KMS-11 (cell line): ENCODE data around the gene GREM2.

ENCODE experiments used
- H2AFZ ChIP-seq: fragments of 200-600 bp; sonication (generic); 2 replicates; pipeline ENCODE4 v1.6.1; 2016; ENCODE audit warnings: antibody characterized with exemption, mixed run types, low read depth
- H3K27ac ChIP-seq: fragments of 200-600 bp; sonication (generic); 2 replicates; pipeline ENCODE4 v1.6.1; 2016; ENCODE audit warnings: mild to moderate bottlenecking, mixed run types
- H3K27me3 ChIP-seq: fragments of 200-600 bp; sonication (generic); 2 replicates; pipeline ENCODE4 v1.6.1; 2017; ENCODE audit warnings: mild to moderate bottlenecking, low read depth, mixed run types, moderate library complexity; ENCODE audit not compliant: insufficient read depth
- H3K36me3 ChIP-seq: fragments of 200-600 bp; sonication (generic); 2 replicates; pipeline ENCODE4 v1.6.1; 2017; ENCODE audit warnings: mild to moderate bottlenecking, mixed run types; ENCODE audit not compliant: insufficient read depth
- H3K4me1 ChIP-seq: fragments of 200-600 bp; sonication (generic); 2 replicates; pipeline ENCODE4 v1.6.1; 2016; ENCODE audit warnings: mild to moderate bottlenecking, low read depth, mixed run types; ENCODE audit not compliant: poor library complexity, severe bottlenecking
- H3K4me2 ChIP-seq: fragments of 200-600 bp; sonication (generic); 2 replicates; pipeline ENCODE4 v1.7.0; 2016; ENCODE audit warnings: mild to moderate bottlenecking, mixed run types
- H3K4me3 ChIP-seq: fragments of 200-600 bp; sonication (generic); IDR thresholded peaks from 2 replicates; pipeline ENCODE4 v1.6.1; 2017; ENCODE audit warnings: low read depth, low read length, mixed read lengths; ENCODE audit not compliant: insufficient read depth
- H3K79me2 ChIP-seq: fragments of 200-600 bp; sonication (generic); 2 replicates; pipeline ENCODE4 v1.6.1; 2016; ENCODE audit warnings: low read depth, mixed run types; ENCODE audit not compliant: insufficient read depth
- H3K9ac ChIP-seq: fragments of 200-600 bp; sonication (generic); 2 replicates; pipeline ENCODE4 v1.6.1; 2016; ENCODE audit warnings: mild to moderate bottlenecking, mixed run types
- H4K20me1 ChIP-seq: fragments of 200-600 bp; sonication (generic); 2 replicates; pipeline ENCODE4 v1.6.1; 2016; ENCODE audit warnings: mild to moderate bottlenecking, mixed run types; ENCODE audit not compliant: insufficient read depth
- TF ChIP-seq, protein P1 (sequence below): fragments of 200-600 bp; sonication (generic); conservative IDR thresholded peaks from 2 replicates; pipeline ENCODE4 v1.6.1; 2017; ENCODE audit warnings: low read depth, mild to moderate bottlenecking, antibody characterized with exemption, low read length, moderate library complexity, mixed read lengths

The GREM2 gene

DNA sequence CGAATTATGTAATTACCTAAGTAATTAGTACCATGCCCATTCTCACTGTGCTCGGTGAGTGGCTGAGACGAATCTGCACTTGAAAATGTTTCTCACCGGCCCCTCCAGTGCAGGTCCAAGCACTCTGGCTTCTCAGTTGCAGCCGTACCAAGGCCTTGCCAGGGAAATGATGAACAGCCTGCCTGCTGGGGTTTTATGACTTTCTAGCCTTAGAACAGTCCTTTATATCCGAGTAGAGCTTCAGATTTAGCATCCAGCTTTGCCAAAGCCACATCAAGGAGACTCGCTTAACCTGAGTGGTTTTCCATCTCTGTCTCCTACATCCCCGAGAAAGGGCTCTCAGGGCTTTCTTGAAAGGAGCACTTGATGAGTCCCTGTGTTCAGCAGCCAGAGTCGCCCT, 83.4 kb downstream of the GREM2 start:
- H3K4me3 ChIP-seq, result no peak overlapping the region
- H2AFZ ChIP-seq, result no peak overlapping the region
- H3K4me2 ChIP-seq, result no peak overlapping the region
- no peaks in the 10 kb centered on the region for H3K4me1 ChIP-seq
- H3K9ac ChIP-seq, result no peak overlapping the region
- no peak overlapping the region for H3K27ac ChIP-seq
- no peaks in the 10 kb centered on the region for H3K79me2 ChIP-seq
- no peaks in the 10 kb centered on the region for H3K36me3 ChIP-seq
- no peaks in the 10 kb centered on the region for H4K20me1 ChIP-seq
- no peaks in the 10 kb centered on the region for H3K27me3 ChIP-seq
- TF ChIP-seq, protein P1, sequence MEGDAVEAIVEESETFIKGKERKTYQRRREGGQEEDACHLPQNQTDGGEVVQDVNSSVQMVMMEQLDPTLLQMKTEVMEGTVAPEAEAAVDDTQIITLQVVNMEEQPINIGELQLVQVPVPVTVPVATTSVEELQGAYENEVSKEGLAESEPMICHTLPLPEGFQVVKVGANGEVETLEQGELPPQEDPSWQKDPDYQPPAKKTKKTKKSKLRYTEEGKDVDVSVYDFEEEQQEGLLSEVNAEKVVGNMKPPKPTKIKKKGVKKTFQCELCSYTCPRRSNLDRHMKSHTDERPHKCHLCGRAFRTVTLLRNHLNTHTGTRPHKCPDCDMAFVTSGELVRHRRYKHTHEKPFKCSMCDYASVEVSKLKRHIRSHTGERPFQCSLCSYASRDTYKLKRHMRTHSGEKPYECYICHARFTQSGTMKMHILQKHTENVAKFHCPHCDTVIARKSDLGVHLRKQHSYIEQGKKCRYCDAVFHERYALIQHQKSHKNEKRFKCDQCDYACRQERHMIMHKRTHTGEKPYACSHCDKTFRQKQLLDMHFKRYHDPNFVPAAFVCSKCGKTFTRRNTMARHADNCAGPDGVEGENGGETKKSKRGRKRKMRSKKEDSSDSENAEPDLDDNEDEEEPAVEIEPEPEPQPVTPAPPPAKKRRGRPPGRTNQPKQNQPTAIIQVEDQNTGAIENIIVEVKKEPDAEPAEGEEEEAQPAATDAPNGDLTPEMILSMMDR, result no peak

DNA sequence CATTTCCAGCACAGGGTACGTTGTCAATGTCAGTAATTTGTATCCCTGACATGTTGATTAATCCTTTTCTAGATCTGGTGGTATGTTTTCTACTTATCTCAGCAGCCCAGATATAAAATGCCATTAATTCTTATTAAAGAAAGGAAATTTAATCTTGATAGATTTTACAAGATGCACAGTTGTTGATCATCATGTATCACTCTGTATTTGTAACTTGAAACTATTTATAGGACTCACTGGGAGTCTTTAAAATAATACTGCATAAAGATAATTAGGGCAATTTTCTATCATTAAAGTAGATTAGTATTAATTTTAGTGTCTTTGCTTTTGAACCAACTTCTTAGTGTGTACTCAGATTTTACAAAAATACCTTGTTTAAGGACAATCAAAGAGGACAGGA, 84.9 kb downstream of the GREM2 start:
- Histone ChIP-seq H3K4me3 (no peak overlapping the region), H3K27me3 (no peaks in the 10 kb centered on the region), H3K4me1 (no peaks in the 10 kb centered on the region), H3K79me2 (no peaks in the 10 kb centered on the region), H3K4me2 (no peak overlapping the region), H2AFZ (no peak overlapping the region), H3K36me3 (no peaks in the 10 kb centered on the region), H3K9ac (no peak overlapping the region), H3K27ac (no peak overlapping the region), H4K20me1 (no peaks in the 10 kb centered on the region)
- TF ChIP-seq, protein P1, result no peak

DNA sequence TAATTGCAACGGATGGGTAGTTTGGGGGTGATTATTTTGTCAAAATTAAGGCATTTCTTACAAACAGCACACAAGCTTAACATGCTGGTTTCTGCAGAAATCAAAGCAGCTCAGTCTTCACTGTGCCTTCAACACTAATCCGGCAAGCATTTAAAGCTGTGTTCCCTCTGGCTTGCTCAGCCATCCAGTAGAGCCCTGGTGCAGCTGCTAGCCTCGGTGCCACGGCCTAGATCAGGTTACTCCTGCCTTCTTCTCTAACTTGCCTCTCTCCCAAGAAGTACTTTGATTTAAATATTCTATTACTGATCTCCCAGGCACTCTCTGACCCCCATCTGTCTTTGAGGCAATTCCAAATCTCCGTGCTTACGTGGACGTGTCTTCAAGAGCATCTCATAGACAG, 85.6 kb downstream of the GREM2 start:
- Histone ChIP-seq H3K36me3 (no peaks in the 10 kb centered on the region), H2AFZ (no peak overlapping the region), H3K4me2 (no peak overlapping the region), H3K9ac (no peak overlapping the region), H3K4me3 (no peak overlapping the region), H4K20me1 (no peaks in the 10 kb centered on the region), H3K79me2 (no peaks in the 10 kb centered on the region), H3K4me1 (no peaks in the 10 kb centered on the region), H3K27ac (no peak overlapping the region), H3K27me3 (no peaks in the 10 kb centered on the region)
- TF ChIP-seq, protein P1, result no peak

DNA sequence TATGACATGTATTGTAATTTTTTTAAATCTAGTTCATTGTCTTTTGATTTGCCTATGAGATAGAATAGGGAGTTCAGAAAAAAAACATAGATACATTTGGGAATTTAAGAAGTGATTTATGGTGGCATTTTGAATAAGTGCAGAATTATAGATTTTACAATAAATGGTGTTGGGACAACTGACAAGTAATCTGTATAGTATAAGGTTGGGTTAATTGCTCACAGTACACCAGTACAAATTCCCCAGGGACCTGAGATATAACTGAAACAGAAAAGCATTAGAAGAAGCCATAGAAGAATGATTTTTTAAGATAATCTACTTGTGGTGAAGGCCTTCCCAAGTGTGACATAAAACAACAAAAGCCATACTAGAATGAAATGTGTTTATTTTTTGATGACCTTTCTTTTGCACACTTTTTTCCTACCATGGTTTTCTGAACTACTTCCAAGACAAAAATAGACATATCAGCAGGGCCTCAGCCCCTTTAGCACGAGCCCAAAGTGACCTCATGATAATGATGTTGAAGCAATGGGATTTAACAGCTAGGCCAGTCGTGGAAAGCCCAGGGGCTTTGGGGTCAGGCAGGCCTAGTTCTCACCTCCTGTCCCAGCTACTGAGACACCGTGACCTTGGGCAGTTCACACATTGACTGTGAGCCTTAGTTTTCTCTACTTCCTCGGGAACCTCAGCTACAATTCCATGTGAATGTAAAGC, 87.4 kb downstream of the GREM2 start:
- TF ChIP-seq, protein P1, result no peak
- Histone ChIP-seq H3K27ac (no peak overlapping the region), H3K4me1 (no peaks in the 10 kb centered on the region)

More for the DNA sequence above, 87.4 kb downstream of the GREM2 start:
- Histone ChIP-seq H3K4me3 (no peak overlapping the region), H3K4me2 (no peak overlapping the region), H4K20me1 (no peaks in the 10 kb centered on the region), H3K9ac (no peak overlapping the region), H3K79me2 (no peaks in the 10 kb centered on the region), H2AFZ (no peak overlapping the region), H3K36me3 (no peaks in the 10 kb centered on the region), H3K27me3 (no peaks in the 10 kb centered on the region)
